ENCODE results near the gene POLDIP3.

DNA sequence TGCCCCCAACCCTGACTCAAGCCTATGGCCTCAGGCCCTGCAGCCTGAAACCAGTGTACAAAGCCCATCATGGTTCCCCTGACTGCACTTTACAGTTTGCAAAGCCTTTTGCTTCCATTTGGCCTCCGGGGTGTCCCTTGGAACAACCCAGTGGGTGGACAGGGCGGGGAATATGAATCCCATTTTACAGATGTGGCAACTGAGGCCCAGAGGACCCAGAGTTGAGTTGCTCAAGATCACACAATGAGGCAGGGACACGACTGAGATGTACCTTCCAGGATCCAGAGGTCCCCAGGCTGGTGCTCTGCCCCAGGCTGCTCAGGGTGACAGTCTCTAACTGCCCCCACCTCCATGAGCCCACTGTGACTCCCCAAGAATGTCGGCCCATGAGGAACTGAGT lies 5.4 kb upstream of the POLDIP3 start:
- TF ChIP-seq, protein P1, sequence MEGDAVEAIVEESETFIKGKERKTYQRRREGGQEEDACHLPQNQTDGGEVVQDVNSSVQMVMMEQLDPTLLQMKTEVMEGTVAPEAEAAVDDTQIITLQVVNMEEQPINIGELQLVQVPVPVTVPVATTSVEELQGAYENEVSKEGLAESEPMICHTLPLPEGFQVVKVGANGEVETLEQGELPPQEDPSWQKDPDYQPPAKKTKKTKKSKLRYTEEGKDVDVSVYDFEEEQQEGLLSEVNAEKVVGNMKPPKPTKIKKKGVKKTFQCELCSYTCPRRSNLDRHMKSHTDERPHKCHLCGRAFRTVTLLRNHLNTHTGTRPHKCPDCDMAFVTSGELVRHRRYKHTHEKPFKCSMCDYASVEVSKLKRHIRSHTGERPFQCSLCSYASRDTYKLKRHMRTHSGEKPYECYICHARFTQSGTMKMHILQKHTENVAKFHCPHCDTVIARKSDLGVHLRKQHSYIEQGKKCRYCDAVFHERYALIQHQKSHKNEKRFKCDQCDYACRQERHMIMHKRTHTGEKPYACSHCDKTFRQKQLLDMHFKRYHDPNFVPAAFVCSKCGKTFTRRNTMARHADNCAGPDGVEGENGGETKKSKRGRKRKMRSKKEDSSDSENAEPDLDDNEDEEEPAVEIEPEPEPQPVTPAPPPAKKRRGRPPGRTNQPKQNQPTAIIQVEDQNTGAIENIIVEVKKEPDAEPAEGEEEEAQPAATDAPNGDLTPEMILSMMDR (IDR thresholded peaks at IDR 0.05; ENCODE audit: insufficient read depth, low read length, poor library complexity, severe bottlenecking), result no peak
- TF ChIP-seq EZH2phosphoT487 (conservative IDR thresholded peaks at IDR 0.05; ENCODE audit: low read length), result no peak

All from SU-DHL-6 (cell line).